ENCODE results near the gene SLC22A7. TPM values are rescaled to one million over a fixed set of nuclear protein-coding genes. Genes with fewer than 3 reads are reported as not detected.

SLC22A7 gene
- total RNA-seq, 1 donor from 2014 or later = not detected

DNA sequence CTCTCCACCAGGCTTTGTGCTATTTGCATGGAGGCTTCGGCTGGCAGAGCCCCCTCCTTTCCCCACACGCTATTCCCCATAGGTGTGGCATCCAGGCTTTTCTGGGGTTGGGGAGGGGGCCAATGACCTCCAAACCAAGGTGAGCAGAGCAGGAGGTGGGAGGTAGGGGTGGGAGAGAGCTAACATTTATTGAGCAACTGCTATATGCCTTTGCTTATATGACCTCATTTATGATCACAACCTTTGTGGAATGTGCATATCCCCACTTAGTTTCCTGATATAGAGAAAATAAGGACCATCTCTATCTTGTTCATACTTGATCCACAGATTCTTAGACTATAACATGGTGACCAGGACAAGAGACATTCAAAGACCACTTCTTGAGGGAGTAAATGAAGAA is 17.8 kb upstream of the SLC22A7 start:
- intact Hi-C loops (cut with DNase I) = no loop called here
- no peak for ATAC-seq
- no peak for DNase-seq (ENCODE audit: low spot score)

DNA sequence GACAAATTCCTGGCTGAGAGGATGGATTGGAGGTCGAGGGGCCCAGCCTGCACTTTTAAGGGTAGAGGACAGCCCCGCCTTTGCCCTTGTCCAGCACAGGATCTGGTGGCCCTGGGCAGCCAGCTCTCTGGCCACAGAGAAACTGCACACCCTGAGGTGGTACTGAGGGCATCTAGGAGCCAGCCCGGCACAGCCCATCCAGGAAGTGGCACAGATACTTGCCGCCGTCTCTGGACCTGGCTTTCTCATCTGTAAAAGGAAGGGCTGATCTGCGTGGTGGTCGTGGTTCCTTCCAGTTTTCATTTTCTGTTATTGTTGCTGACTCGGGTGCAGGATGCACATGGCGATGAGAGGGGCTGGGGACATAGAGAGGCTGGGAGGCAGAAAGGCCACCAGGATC is 16.0 kb upstream of the SLC22A7 start:
- DNase-seq (ENCODE audit: low spot score) = no peak
- intact Hi-C loops (cut with DNase I) = no loop called here

DNA sequence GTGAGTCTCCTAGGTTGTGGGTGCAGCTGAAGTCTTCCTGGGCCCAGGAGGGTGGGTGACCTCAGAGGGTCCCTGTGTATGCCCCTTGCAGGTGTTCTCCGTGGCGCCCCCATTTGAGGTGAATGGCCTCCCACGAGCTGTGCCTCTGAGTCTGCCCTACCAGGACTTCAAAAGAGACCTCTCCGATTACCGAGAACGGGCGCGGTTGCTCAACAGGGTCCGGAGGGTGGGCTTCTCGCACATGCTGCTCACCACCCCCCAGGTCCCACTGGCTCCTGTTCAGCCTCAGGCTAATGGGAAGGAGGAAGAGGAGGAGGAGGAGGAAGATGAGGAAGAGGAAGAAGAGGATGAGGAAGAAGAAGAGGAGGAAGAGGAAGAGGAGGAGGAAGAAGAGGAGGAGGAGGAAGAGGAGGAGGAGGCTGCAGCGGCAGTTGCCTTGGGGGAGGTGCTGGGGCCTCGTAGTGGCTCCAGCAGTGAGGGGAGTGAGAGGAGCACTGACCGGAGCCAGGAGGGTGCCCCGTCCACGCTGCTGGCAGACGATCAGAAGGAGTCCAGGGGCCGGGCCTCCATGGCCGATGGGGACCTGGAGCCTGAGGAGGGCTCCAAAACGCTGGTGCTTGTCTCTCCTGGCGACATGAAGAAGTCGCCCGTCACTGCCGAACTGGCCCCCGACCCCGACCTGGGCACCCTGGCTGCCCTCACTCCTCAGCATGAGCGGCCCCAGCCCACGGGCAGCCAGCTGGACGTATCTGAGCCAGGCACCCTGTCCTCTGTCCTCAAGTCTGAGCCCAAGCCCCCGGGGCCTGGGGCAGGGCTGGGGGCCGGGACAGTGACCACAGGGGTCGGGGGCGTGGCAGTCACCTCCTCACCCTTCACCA is 15.2 kb upstream of the SLC22A7 start:
- intact Hi-C loops (cut with DNase I) = no loop called here
- ATAC-seq (no peak), DNase-seq (ENCODE audit: low spot score) (no peak)

More for the DNA sequence above, 16.0 kb upstream of the SLC22A7 start:
- ATAC-seq = no peak

DNA sequence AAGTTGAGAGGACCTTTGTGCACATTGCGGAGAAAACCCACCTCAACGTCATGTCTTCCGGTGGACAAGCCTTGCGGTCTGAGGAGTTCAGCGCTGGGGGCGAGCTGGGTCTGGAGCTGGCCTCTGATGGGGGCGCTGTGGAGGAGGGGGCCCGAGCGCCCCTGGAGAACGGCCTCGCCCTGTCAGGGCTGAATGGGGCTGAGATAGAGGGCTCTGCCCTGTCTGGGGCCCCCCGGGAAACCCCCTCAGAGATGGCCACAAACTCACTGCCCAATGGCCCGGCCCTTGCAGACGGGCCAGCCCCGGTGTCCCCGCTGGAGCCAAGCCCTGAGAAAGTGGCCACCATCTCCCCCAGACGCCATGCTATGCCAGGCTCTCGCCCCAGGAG is 14.6 kb upstream of the SLC22A7 start:
- no peak for DNase-seq (ENCODE audit: low spot score)
- intact Hi-C loops (cut with DNase I) = no loop called here
- ATAC-seq = no peak

DNA sequence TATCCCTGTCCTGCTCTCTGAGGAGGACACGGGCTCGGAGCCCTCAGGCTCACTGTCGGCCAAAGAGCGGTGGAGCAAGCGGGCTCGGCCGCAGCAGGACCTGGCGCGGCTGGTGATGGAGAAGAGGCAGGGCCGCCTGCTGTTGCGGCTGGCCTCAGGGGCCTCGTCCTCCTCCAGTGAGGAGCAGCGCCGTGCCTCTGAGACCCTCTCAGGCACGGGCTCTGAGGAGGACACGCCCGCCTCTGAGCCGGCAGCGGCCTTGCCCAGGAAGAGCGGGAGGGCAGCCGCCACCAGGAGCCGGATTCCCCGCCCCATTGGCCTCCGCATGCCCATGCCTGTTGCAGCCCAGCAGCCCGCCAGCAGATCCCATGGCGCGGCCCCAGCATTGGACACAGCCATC is 14.2 kb upstream of the SLC22A7 start:
- no peak for DNase-seq (ENCODE audit: low spot score)
- ATAC-seq = no peak
- intact Hi-C loops (cut with DNase I) = no loop called here

DNA sequence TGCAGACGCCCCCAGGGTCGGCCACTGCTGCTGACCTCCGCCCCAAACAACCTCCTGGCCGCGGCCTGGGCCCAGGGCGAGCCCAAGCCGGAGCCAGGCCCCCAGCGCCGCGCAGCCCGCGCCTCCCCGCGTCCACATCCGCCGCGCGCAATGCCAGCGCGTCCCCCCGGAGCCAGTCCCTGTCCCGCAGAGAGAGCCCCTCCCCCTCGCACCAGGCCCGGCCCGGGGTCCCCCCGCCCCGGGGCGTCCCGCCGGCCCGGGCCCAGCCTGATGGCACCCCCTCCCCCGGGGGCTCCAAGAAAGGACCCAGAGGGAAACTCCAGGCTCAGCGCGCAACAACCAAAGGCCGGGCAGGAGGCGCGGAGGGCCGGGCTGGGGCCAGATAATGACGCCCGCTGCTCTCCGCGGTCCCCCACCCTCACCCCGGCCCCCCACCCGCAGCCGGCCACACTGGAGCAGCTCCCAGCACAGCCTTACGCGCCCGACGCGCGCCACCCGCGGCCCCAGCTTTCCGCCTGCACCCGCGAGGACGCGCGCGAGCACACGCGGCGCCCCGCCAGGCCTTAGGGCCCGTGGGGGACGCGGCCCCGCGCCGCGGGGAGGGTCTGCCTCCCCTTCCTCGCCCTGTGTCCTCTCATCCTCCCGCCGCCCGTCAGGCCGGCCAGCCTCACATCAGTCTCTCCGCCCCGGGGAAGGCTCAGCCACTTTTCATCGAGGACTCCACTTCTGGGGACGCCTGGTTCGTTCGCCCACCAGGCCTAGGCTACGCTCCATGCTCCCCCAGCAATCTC is 12.9 kb upstream of the SLC22A7 start:
- intact Hi-C loops (cut with DNase I) = no loop called here
- ATAC-seq (no peak), DNase-seq (ENCODE audit: low spot score) (no peak)

DNA sequence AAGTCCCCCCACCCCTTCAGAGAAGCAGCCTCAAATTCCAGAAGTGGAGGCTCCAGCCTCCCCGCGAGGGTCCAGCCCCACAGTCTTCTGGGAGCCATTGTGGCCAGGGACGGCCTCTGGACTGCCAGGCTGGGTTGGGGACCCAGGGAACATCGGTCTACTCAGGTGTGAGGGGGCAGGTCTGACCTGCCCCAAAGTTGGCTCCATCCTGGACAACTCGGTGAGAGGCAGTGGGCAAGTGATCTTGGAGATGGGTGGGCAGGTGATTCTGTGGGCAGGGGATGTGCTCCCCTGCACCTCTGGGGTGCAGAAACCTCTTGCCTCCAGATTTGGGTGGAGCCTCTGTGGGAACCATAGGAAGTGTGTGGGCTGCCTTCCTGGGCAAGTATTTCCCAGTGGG is 12.2 kb upstream of the SLC22A7 start:
- ATAC-seq = no peak
- DNase-seq (ENCODE audit: low spot score) = no peak
- intact Hi-C loops (cut with DNase I) = no loop called here

DNA sequence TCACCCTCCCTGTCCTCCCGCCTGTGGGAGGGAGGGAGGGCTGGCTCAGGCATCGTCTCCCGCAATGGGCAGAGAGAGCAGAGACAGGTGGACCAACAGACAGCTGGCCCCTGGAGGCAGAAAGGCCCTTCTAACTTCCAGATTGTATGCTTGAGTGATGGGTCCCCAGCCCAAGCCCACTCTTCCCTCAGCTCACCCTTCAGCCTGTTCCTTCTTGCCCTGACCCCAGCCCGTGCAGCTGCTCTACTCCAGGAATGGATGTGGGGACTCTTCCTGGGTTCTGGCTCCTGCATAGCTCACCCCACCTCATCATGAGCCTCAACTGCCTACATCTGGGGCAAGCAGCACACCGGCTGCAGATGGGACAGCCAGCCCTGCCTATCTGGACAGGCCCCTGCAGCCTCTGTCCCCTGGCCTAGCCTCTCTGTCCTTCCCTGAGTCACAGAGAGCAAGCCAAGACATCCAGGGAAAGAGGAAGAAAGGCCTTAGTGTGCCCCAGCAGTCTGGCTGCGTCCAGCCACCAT is 11.5 kb upstream of the SLC22A7 start:
- no peak for DNase-seq (ENCODE audit: low spot score)
- no peak for ATAC-seq
- intact Hi-C loops (cut with DNase I) = no loop called here

DNA sequence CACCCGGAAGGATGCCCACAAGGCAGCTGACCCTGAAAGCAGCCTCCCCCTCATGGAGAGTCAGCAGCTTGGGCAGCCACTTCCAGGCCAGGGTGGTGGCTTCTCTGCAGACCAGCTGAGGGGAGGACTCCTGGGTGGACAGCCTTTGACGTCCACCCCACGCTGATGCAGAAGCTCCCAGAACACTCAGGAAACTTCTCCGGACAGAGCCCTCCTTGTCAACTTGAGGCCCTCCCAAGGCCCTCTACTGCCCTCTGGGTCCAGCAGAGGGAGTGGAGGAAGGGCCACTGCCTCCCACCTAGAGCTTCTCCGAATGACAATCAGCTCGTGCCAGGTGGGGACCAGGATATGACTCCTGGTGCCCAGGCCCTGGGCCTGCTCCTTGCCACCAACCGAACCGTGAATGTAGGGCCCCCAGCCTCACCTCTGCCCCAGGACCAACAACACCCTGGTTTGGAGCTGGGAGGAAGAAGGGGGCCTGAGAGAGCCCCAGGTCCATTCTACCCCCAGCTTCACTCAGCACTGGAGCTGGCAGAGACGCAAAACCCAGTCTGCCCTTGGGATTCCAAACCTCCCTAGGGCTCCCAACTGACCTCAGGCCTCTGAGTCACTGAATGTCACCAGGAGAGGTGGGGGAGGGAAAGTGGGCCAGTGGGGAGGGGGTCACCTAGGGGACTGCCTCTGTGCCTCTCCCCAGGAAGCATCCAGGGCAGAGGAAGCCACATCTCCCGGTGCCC is 10.9 kb upstream of the SLC22A7 start:
- DNase-seq (ENCODE audit: low spot score) = no peak
- no peak for ATAC-seq
- intact Hi-C loops (cut with DNase I) = no loop called here

DNA sequence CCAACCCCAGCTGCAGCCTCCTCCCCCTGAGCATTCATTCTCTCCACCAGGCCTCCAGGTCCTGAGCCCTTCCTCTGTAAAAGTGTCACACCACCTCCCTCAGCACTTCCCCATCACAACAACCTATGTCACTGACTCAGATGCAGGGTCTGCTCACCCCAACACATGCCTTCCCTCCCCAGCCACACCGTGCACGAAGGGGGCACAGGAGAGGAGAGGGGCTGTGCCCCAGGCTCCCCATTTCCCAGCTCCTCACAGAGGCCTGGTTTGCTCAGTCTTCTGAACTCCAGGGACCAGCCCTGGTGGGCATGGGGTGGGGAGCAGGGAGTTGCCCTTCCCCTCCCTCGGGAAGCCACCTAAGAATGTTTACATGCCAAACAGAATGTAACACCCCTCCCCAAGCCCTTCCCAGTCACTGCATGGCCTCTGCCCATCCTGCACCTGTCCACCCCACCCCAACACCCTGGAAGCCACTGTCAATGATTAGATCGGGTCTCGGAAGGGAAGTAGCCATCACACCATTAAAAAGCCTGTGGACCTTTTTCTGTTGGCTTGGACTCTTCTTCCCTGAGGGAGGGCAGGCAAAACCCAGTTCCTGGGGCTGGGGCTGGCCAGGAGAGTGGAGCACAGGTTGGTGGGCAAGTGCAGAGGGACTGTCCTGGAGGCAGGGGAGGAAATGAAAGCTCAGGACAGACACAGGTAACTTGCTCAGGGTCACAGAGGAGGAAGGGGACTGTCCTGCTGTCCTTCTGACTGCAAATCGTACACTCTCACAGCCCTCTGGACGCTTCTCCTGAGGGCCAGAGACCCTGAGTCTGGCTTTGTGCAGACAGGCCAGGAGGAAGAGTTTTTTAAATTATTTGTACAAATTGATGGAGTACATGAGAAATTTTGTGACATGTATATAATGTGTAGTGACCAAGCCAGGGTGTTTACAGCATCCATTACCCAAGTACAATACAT is 10.1 kb upstream of the SLC22A7 start:
- no peak for ATAC-seq
- intact Hi-C loops (cut with DNase I) = no loop called here
- no peak for DNase-seq (ENCODE audit: low spot score)

DNA sequence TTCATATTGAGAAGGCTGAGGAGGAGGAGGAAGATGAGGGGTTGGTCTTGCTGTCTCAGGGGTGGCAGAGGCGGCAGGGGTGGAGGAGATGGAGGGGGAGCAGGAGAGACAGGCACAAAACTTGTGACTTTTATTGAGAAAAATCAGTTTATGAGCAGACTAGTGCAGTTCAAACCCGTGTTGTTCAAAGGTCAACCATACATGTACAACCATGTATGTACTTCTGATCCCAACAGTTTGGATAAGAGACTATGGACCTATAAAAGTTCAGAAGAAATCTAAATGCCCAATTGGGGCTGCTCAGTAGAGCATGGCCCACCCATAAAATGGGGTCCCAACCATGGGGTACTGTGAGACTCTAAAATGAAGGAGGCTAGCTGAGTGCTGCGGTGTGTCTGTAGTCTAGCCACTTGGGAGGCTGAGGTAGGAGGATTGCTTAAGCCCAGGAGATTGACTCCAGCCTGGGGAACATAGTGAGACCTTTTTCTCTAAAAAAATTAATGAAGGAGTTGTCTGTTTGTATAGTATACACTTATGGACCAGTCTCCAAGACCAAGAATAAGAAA is 7.6 kb upstream of the SLC22A7 start:
- no peak for ATAC-seq
- intact Hi-C loops (cut with DNase I) = no loop called here
- DNase-seq (ENCODE audit: low spot score) = no peak

DNA sequence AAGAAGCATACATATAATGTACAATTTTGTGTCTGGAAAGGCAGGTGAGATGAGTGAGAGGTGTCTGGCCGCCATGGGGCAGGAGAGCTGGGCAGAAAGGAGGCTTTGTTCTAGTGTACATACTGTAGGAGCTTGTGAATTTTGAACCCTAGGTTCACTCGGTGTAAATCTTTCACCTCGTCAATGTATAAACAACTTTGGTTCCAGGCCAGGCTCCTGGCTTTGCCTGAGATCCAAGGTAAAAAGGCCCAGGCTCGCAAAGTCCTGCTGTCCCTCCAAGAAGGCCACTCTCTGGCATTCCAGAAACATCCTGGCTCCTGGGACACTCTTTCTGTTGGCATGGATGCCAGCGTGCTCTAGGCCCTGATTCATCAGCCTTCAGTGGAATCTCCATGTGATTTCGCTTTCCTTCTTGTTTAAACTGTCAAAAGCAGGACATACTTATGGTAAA is 7.1 kb upstream of the SLC22A7 start:
- intact Hi-C loops (cut with DNase I) = no loop called here
- ATAC-seq = no peak

DNA sequence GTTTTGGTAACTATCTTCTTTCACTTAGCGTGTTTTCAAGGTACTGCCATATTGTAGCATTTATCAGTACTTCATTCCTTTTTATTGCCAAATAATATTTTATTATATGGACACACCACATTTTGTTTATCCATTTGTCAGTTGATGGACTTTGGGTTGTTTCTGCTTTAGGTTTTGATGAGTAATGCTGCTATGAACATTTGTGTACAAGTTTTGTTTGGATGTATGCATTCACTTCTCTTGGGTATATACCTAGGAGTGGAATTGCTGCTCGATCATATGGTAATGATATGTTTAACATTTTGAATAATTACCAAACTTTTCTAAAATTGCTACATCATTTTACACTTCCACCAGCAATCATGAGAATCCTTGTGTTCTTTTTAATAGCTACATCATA is 6.4 kb upstream of the SLC22A7 start:
- DNase-seq (ENCODE audit: low spot score) (no peak), ATAC-seq (no peak)
- intact Hi-C loops (cut with DNase I) = no loop called here

More for the DNA sequence above, 7.1 kb upstream of the SLC22A7 start:
- DNase-seq (ENCODE audit: low spot score) = no peak

DNA sequence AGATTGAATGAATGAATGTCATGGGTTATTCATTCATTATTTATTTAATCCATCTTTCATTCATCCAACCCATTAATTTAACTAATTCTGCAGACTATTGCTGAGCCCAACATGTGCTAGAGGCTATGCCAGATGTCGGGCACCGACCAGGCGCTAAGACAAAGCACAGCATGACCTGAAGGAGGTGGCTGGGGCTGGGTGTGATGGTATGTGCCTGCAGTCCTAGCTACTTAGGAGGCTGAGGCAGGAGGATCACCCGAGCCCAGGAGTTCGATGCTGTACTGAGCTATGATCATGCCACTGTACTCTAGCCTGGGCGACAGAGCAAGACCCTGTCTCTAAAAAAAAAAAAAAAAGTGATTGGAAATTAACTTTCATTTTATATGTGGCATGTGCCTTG is 5.7 kb upstream of the SLC22A7 start:
- ATAC-seq = no peak
- intact Hi-C loops (cut with DNase I) = no loop called here
- no peak for DNase-seq (ENCODE audit: low spot score)

DNA sequence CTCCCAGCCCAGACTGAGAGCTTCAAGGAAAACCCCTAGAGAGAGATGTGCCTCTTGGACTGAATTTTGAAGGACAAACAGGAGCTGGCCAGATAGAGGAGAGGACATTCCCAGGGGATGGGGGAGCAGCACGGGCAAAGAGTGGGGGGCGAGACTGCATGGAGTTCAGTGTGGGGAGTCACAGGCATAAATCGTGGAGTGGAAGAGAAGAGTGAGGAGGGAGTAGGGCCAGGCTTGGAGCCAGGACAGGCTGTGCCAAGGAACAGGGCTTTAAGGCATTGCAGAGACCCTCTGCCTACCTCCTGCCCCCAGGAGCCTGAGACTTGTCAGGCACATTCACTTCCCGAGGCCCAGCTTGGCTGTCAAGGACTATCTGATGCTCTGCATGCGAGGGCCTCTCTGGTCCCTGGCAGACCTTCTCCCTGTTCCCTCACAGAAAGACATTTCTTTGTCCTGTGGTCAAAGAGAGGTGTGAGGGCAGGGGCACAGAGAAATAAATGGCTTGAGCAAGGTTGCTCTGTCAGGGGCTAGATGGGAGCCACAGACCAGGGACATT is 5.2 kb upstream of the SLC22A7 start:
- intact Hi-C loops (cut with DNase I) = no loop called here

DNA sequence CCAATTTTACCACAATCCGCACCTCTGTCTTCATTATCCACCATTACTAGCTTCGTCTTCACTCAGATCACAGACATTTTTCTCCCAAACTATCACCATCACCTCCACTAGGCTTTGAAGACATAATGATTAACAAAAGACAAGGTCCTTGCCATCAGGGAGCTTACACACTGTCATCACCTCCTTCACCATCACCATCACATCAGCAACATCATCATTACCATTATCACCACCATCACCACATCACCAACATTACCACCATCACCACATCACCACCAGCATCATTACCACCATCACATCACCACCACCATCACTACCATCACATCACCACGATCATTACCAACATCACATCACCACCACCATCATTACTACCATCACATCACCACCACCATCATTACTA is 4.4 kb upstream of the SLC22A7 start:
- intact Hi-C loops (cut with DNase I) = no loop called here
- ATAC-seq = no peak
- no peak for DNase-seq (ENCODE audit: low spot score)

More for the DNA sequence above, 5.2 kb upstream of the SLC22A7 start:
- no peak for ATAC-seq
- no peak for DNase-seq (ENCODE audit: low spot score)

DNA sequence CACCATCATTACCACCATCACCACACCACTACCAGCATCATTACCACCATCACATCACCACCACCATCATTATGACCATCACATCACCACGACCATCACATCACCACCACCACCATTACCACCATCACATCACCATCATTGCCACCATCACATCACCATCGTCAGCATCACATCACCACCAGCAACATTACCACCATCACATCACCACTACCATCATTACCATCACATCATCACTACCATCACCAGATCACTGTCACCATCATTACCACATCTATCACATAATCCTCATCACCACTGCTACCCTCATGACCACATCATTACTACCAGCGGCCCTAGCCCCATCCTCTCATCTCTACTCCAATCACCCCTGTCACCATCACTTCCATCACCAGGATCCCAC is 3.5 kb upstream of the SLC22A7 start:
- no peak for DNase-seq (ENCODE audit: low spot score)
- intact Hi-C loops (cut with DNase I) = no loop called here
- ATAC-seq = no peak

DNA sequence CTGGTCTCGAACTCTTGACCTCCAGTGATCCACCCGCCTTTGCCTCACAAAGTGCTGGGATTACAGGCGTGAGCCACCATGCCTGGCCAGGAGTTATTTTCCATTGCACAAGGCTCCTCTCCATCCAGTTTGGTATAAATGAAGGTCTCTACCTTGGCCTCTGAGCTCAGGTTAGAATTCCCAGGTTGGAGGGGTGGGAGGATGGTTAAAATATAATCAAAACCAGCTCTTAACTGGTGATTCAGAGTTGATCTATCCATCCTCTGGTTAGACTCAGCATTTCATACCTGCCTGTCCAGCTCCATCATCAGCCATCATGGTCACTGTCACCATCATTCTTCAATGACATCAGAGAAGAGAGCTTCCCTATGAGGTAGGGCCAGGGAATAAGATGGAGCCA is 2.6 kb upstream of the SLC22A7 start:
- no peak for DNase-seq (ENCODE audit: low spot score)

More for the DNA sequence above, 2.6 kb upstream of the SLC22A7 start:
- no peak for ATAC-seq
- intact Hi-C loops (cut with DNase I) = no loop called here

Data from sciatic nerve (tissue), 2 donors.